Upper lobe of right lung (tissue), 1 donor: ENCODE results near the gene NCS1. TPM values are rescaled to one million over a fixed set of nuclear protein-coding genes. Genes with fewer than 3 reads are reported as not detected.
A peak's percentile ranks its signal among the peaks of the same experiment; 100 is the strongest.

Experiments
- ATAC-seq: fragments of 200-7000 bp; cut with Tn5 transposase; one replicate; pipeline ENCODE4 v1.9.1; 2020; ENCODE audit warnings: mild to moderate bottlenecking, moderate library complexity
- DNase-seq: peaks from one replicate; pipeline ENCODE4 v3.0.0-alpha.2; 2020
- H3K27ac ChIP-seq: fragments of 200-600 bp; one replicate; pipeline ENCODE4 v1.8.0; 2022
- H3K27me3 ChIP-seq: fragments of 200-600 bp; one replicate; pipeline ENCODE4 v1.8.0; 2022; ENCODE audit warnings: mild to moderate bottlenecking
- H3K36me3 ChIP-seq: fragments of 200-600 bp; one replicate; pipeline ENCODE4 v1.8.0; 2022
- H3K4me1 ChIP-seq: fragments of 200-600 bp; one replicate; pipeline ENCODE4 v1.8.0; 2022
- H3K4me3 ChIP-seq: fragments of 200-600 bp; one replicate; pipeline ENCODE4 v1.8.0; 2022; ENCODE audit warnings: mild to moderate bottlenecking
- H3K9me3 ChIP-seq: fragments of 200-600 bp; one replicate; pipeline ENCODE4 v1.8.0; 2022
- CTCF ChIP-seq: fragments of 200-600 bp; IDR thresholded peaks from one replicate; pipeline ENCODE4 v1.8.0; 2022; ENCODE audit warnings: antibody characterized with exemption
- intact Hi-C: fragments of 100-400 bp; cut with DNase I; formaldehyde crosslinking; loops from one replicate; pipeline ENCODE4 v1.11.0; 2022
- total RNA-seq: library from RNA; stranded (reverse); fragmentation: NEBNext Ultra II Directional; extraction: Animal tissue kit (Norgen Biotek cat#: 25700); gene quantifications from one replicate; pipeline ENCODE4 v1.2.1, GENCODE V29; 2021
- donor health status: DM: no; HTN: yes; CAD: no; lungs with severe emphysema.

Gene NCS1
- total RNA-seq, 1 donor from 2014 or later = 5.7 TPM

- Histone ChIP-seq H3K27me3 (no peaks in the 10 kb centered on the region), H3K4me1 (no peaks in the 10 kb centered on the region), H3K9me3 (no peaks in the 10 kb centered on the region), H3K36me3 (no peaks in the 10 kb centered on the region), H3K4me3 (no peak overlapping the region), H3K27ac (no peak overlapping the region)
- intact Hi-C loops = no loop called here
- TF ChIP-seq CTCF = no peak
- DNase-seq (no peak), ATAC-seq (peak; percentile 54)
These were observed 15.5 kb upstream of the NCS1 start for GRCh38 chr9:130156672-130157071.

GRCh38 chr9:130157079-130157478 is 15.1 kb upstream of the NCS1 start:
- no peaks in the 10 kb centered on the region for H3K9me3 ChIP-seq
- H3K4me3 ChIP-seq = no peak overlapping the region
- no peaks in the 10 kb centered on the region for H3K4me1 ChIP-seq
- no peak for ATAC-seq
- H3K27ac ChIP-seq = no peak overlapping the region
- no peak for DNase-seq
- H3K27me3 ChIP-seq = no peaks in the 10 kb centered on the region
- no peaks in the 10 kb centered on the region for H3K36me3 ChIP-seq
- no peak for TF ChIP-seq CTCF
- intact Hi-C loops = no loop called here

- no peak for DNase-seq
- H3K4me3 ChIP-seq = no peak overlapping the region
- no peaks in the 10 kb centered on the region for H3K27me3 ChIP-seq
- H3K36me3 ChIP-seq = no peaks in the 10 kb centered on the region
- intact Hi-C loops = no loop called here
- TF ChIP-seq CTCF = no peak
- no peaks in the 10 kb centered on the region for H3K4me1 ChIP-seq
- no peak for ATAC-seq
- H3K9me3 ChIP-seq = no peaks in the 10 kb centered on the region
- no peak overlapping the region for H3K27ac ChIP-seq
These were observed 14.2 kb upstream of the NCS1 start for GRCh38 chr9:130158001-130158400.

GRCh38 chr9:130159057-130159456 is 13.1 kb upstream of the NCS1 start:
- no peak overlapping the region for H3K27ac ChIP-seq
- H3K27me3 ChIP-seq = no peaks in the 10 kb centered on the region
- no peaks in the 10 kb centered on the region for H3K9me3 ChIP-seq
- no peak for TF ChIP-seq CTCF
- no peaks in the 10 kb centered on the region for H3K4me1 ChIP-seq
- no peak overlapping the region for H3K4me3 ChIP-seq
- ATAC-seq (no peak), DNase-seq (no peak)
- intact Hi-C loops = no loop called here
- no peaks in the 10 kb centered on the region for H3K36me3 ChIP-seq

- Histone ChIP-seq H3K27me3 (no peaks in the 10 kb centered on the region), H3K9me3 (no peaks in the 10 kb centered on the region), H3K36me3 (no peaks in the 10 kb centered on the region), H3K27ac (no peak overlapping the region), H3K4me3 (no peak overlapping the region), H3K4me1 (no peaks in the 10 kb centered on the region)
- DNase-seq = no peak
- intact Hi-C loops = no loop called here
- TF ChIP-seq CTCF = no peak
- no peak for ATAC-seq
These were observed 12.1 kb upstream of the NCS1 start for GRCh38 chr9:130159915-130160670.
